Measurements from ENCODE around the gene SPTB. TPM values are rescaled to one million over a fixed set of nuclear protein-coding genes. Genes with fewer than 3 reads are reported as not detected.

Gene SPTB
- polyA plus RNA-seq, 4 donors: 13.1 to 19.2 (median 15.3) TPM

DNA sequence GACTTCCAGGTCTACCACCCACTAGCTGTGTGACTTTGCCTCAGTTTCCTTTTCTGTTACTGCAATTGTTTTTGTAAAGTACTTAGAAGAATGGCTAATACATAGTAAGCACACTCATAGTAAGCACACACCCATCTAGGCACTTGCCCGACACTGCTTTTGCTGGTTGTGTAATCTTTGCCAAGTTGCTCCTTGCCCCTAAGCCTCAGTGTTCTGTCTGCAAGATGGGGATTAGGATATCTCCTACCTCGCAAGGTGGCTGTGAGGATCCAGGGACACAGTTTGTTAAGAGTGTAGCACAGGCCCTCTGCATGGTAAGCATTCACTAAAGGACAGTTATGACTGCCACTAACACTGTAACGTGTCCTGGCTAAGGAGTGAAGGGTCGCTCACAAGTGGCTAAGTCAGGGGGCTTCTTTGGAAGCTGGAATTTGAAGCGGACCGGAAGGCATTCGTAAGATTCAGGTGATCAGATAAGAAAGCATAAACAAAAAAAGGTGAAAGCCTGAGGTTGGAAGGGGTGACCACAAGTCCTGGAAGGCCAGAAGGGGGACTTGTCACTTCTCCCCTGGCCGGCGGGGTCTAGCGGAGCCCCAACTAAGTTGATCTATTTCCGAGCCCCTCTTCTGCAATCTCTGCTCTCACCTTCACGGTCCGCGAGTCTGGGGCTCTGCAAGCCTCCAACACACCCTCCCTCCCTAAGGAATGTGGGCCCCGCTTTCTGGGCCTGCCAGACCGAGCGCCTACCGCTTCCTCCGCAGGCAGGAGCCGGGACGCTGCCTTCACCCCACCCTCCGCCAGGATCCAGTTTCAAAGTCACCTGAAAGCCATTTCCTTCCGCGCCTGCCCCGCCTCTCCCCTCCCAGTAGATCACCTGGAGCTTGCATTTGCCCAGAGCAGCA is 177.0 kb downstream of the SPTB start:
- no peak for DNase-seq (ENCODE audit: low read depth in 4 of 4, low spot score in 2 of 4)

DNA sequence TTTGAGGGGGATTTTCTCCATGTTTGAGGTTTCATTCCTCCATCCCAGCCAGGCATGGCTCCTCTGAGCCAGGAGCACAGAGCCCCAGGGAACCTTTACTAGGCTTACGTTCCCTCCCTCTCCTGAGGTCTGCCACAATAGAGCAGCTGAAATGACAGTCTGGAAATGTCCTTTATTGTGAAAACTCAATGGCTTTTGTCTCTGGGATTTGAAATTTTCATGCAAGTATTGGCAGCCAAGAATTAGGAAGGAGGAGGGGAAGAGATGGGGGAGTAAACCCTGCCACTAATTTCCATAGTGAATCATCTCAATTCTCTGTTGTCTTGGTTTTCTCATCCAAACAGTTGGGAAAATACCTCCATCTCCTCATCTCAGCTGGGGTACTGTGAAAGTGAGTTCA is 178.0 kb downstream of the SPTB start:
- DNase-seq (ENCODE audit: low read depth in 4 of 4, low spot score in 2 of 4): no peak

DNA sequence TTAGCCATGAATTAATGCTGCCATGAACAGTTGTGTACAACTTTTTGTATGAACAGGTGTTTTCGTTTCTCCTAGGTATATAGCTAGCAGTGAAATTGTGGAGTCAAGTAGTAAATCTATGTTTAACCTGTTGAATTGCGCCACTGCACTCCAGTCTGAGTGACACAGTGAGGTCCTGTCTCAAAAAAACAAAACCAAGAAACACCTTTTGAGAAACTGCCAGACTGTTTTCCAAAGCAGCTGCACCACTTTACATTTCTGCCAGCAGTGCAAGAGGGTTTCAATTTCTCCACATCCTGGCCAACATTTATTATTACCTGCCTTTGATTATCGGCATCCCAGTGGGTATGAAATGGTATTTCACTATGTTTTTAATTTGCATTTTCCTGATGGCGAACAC is 178.8 kb downstream of the SPTB start:
- no peak for DNase-seq (ENCODE audit: low read depth in 4 of 4, low spot score in 2 of 4)

DNA sequence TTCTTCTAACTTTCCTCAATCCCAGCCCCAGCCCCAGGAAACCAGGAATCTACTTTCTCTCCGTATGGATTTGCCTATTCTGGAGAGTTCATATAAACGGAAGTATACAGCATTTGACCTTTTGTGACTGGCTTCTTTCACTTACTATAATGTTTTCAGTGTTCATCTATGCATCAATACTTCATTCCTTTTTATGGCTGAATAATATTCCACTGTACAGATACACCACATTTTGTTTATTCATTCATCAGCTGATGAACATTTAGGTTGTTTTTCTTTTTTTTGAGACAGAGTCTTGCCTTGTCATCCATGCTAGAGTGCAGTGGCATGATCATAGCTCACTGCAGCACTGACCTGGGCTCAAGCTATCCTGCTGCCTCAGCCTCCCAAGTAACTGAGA is 179.4 kb downstream of the SPTB start:
- no peak for DNase-seq (ENCODE audit: low read depth in 4 of 4, low spot score in 2 of 4)

DNA sequence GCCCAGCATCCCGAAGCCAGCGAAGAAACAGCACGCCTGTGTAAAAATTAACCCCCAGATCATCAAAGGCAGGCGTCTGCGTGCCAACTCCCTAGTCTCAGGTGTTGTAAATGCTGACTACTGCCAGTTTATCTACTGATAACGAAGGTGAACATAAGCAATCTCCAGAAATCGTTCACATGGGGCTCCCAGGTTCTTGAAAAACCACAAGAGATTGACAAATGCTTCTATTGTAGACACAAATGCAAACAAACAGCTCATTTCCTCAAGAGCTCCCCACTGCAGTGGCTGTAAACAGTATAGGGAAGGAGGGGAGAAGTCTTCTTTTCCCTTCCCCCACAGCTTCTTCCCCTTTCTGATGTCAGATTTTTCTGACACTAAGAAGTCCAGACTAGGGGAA is 180.8 kb downstream of the SPTB start:
- no peak for DNase-seq (ENCODE audit: low read depth in 4 of 4, low spot score in 2 of 4)

DNA sequence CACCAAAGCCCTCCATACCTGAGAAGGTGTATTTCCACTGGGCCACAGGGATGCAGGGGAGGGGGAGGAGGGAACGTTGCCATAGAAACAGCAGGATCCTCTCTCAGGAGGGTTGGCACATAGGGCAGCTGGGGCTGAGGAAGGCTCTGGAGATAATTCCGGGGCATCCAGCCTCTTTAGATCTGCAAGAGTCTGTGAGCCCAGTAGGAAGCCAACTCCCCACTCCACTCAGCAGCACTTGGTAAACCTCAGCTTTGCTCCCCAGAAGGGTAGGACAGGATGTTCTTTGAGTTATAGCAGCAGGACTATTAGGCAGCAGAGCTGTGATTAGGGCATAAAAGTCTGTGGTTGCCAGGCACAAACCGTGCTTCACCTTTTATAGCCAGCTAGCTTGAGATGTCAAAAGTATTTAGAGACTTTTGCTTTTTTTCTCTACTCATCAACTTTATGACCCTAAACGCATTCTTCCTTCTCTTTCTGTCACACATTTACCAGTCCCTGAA is 183.3 kb downstream of the SPTB start:
- no peak for DNase-seq (ENCODE audit: low read depth in 4 of 4, low spot score in 2 of 4)

Other genes starting within 250 kb of the SPTB start
- 100 to 1,000 TPM in 2 of 4 donors, 10 to 100 TPM in 2; 89.4 to 123 (median 99.0) TPM for gene PLEKHG3, start 175.5 kb downstream of the SPTB start, polyA plus RNA-seq (ENCODE audit: insufficient read length in 4 of 4)
- gene CHURC1, start 34.5 kb upstream of the SPTB start, polyA plus RNA-seq (ENCODE audit: insufficient read length in 4 of 4): 10 to 100 TPM; 44.6 to 71.4 (median 59.2) TPM
- 1 to 10 TPM in 3 of 4 donors, under 1 TPM in 1; 0.21 to 2.6 (median 1.7) TPM for gene GPX2, start 62.8 kb upstream of the SPTB start, polyA plus RNA-seq (ENCODE audit: insufficient read length in 4 of 4)
- 10 to 100 TPM; 22.5 to 36.9 (median 24.9) TPM for gene RAB15, start 92.4 kb upstream of the SPTB start, polyA plus RNA-seq (ENCODE audit: insufficient read length in 4 of 4)
- 10 to 100 TPM; 28.5 to 38.5 (median 33.8) TPM for gene FNTB, start 107.0 kb upstream of the SPTB start, polyA plus RNA-seq (ENCODE audit: insufficient read length in 4 of 4)
- gene MAX, start 222.6 kb upstream of the SPTB start, polyA plus RNA-seq (ENCODE audit: insufficient read length in 4 of 4): 10 to 100 TPM; 54.3 to 64.1 (median 58.7) TPM